Kidney (tissue), 14 donors: ENCODE data around the gene CYP24A1. TPM values are rescaled to one million over a fixed set of nuclear protein-coding genes. Genes with fewer than 3 reads are reported as not detected.
"Not testable (repeated sequence)": the region's sequence is repeated elsewhere in the genome, so short reads cannot be mapped to it uniquely, and the experiment has no call there.

Experiments
- DNase-seq, 5 donors: peaks; one replicate each; pipeline ENCODE4 v3.0.0-alpha.2; 2013 to 2020
- FAIRE-seq: peaks from 2 replicates; lab custom pipeline; 2012; peaks lifted over from hg19 to GRCh38; lab: Jason Lieb, UNC
- H3K27ac ChIP-seq, 2 donors: one replicate each; pipeline ENCODE4 v1.7.0; 2013; ENCODE audit warnings: low read depth in 2 of 2, low read length in 2 of 2, inconsistent platforms in 1 of 2
- H3K27me3 ChIP-seq: one replicate; pipeline ENCODE4 v1.7.1; 2013; ENCODE audit warnings: low read length, inconsistent platforms; ENCODE audit not compliant: control insufficient read depth, insufficient read depth
- H3K36me3 ChIP-seq, 3 donors: one replicate each; pipeline versions ENCODE4 v1.7.0 to v1.7.1; 2013; ENCODE audit warnings: low read length in 3 of 3, control low read depth in 1 of 3, inconsistent platforms in 1 of 3; ENCODE audit not compliant: insufficient read depth in 3 of 3, control insufficient read depth in 2 of 3
- H3K4me1 ChIP-seq, 3 donors: one replicate each; pipeline versions ENCODE4 v1.7.0 to v1.7.1; 2013; ENCODE audit warnings: low read length in 3 of 3, inconsistent platforms in 1 of 3, low read depth in 1 of 3; ENCODE audit not compliant: control insufficient read depth in 2 of 3, insufficient read depth in 2 of 3
- H3K4me3 ChIP-seq, 3 donors: one replicate each; pipeline versions ENCODE4 v1.7.0 to v1.8.1; 2013; ENCODE audit warnings: low read length in 3 of 3, control low read depth in 1 of 3, inconsistent platforms in 1 of 3
- H3K9ac ChIP-seq, 3 donors: one replicate each; pipeline versions ENCODE4 v1.7.0 to v1.7.1; 2013; ENCODE audit warnings: low read length in 3 of 3, control low read depth in 1 of 3, inconsistent platforms in 1 of 3
- H3K9me3 ChIP-seq, 3 donors: one replicate each; pipeline versions ENCODE4 v1.7.0 to v1.7.1; 2013; ENCODE audit warnings: low read length in 3 of 3, control low read depth in 1 of 3, inconsistent platforms in 1 of 3; ENCODE audit not compliant: control insufficient read depth in 2 of 3, insufficient read depth in 1 of 3
- CTCF ChIP-seq: IDR thresholded peaks from 3 replicates; pipeline ENCODE4 v1.5.1; 2012; ENCODE audit warnings: mild to moderate bottlenecking, moderate library complexity, borderline replicate concordance; ENCODE audit not compliant: insufficient read depth; ENCODE audit errors: extremely low read depth
- intact Hi-C: fragments of 100-400 bp; cut with DNase I; formaldehyde crosslinking; loops from one replicate; pipeline ENCODE4 v1.11.1; 2022
- polyA plus RNA-seq: library from polyadenylated mRNA; stranded (reverse); fragments of 350-450 nt; fragmentation: Illumina TruSeq; extraction: RNeasy Lipid Tissue Mini Kit (QIAGEN cat#74804); gene quantifications from one replicate; pipeline ENCODE4 v1.2.3, GENCODE V29; 2014; ENCODE audit warnings: low read depth, low replicate concordance; ENCODE audit not compliant: insufficient read depth
- total RNA-seq: library from RNA; stranded (reverse); fragmentation: NEBNext Ultra II Directional; extraction: Animal tissue kit (Norgen Biotek cat#: 25700); gene quantifications from one replicate; pipeline ENCODE4 v1.2.1, GENCODE V29; 2021
- donor health status: control.
- donor health status: control.
- donor health status: control.
- donor health status: control.
- donor health status: control.
- donor health status: DM: yes; HTN: yes; CAD: no.
- donor health status: Normal renal cell carcinoma (clear cell type).

Gene CYP24A1
- total and polyA plus RNA-seq, 2 donors from 2014 or later: 15.4 to 39.0 TPM

- no peak for TF ChIP-seq CTCF
- Histone ChIP-seq H3K9ac (no peak overlapping the region), H3K27ac (no peak overlapping the region), H3K4me3 (no peak overlapping the region), H3K4me1 (peaks cover 0 to 2% (median 0%) of the 10 kb centered on the region in 3 donors), H3K27me3 (no peaks in the 10 kb centered on the region), H3K9me3 (no peaks in the 10 kb centered on the region), H3K36me3 (no peaks in the 10 kb centered on the region)
- intact Hi-C loops: no loop called here
- no peak for FAIRE-seq
- peak in 1 of 5 donors; percentile 8 for DNase-seq
Measured at GRCh38 chr20:54131675-54132611, 41.8 kb downstream of the CYP24A1 start.

GRCh38 chr20:54131125-54131524 is 42.7 kb downstream of the CYP24A1 start:
- H3K27ac ChIP-seq, intact Hi-C loops, H3K4me3 ChIP-seq, H3K9ac ChIP-seq, DNase-seq, H3K4me1 ChIP-seq, H3K27me3 ChIP-seq, FAIRE-seq, H3K9me3 ChIP-seq, H3K36me3 ChIP-seq: not testable (repeated sequence)

GRCh38 chr20:54129350-54129749 is 44.4 kb downstream of the CYP24A1 start:
- intact Hi-C loops: no loop called here
- Histone ChIP-seq H3K27me3 (no peaks in the 10 kb centered on the region), H3K4me1 (peaks cover 0 to 2% (median 0%) of the 10 kb centered on the region in 3 donors), H3K4me3 (no peak overlapping the region), H3K36me3 (no peaks in the 10 kb centered on the region), H3K9ac (no peak overlapping the region), H3K9me3 (no peaks in the 10 kb centered on the region), H3K27ac (no peak overlapping the region)
- TF ChIP-seq CTCF: no peak
- FAIRE-seq (no peak), DNase-seq (no peak)

GRCh38 chr20:54127855-54128574 is 45.8 kb downstream of the CYP24A1 start:
- TF ChIP-seq CTCF: no peak
- Histone ChIP-seq H3K27me3 (no peaks in the 10 kb centered on the region), H3K36me3 (no peaks in the 10 kb centered on the region), H3K4me1 (peaks cover 2 to 13% (median 7%) of the 10 kb centered on the region in 3 donors), H3K9ac (no peak overlapping the region), H3K4me3 (no peak overlapping the region), H3K9me3 (no peaks in the 10 kb centered on the region), H3K27ac (no peak overlapping the region)
- DNase-seq (no peak), FAIRE-seq (no peak)
- intact Hi-C loops: no loop called here
